HEK293 (cell line): ENCODE results near the gene ANKRD13D.

Experiments used
- CTCF ChIP-seq: fragments of 450-650 bp; formaldehyde crosslinking; IDR thresholded peaks from 2 replicates; pipeline ENCODE4 v1.5.1; 2016; ENCODE audit warnings: missing biosample characterization, missing genetic modification characterization
- ZNF211 ChIP-seq: fragments of 450-650 bp; formaldehyde crosslinking; IDR thresholded peaks from 2 replicates; pipeline ENCODE4 v1.5.1; 2016; ENCODE audit warnings: low read depth, missing biosample characterization, missing genetic modification characterization

- TF ChIP-seq ZNF211 (tag by site-specific recombination) (no peak), CTCF (tag by site-specific recombination) (no peak; the same call in 1 of the 2 replicates)
Measured at GRCh38 chr11:67288452-67289225, 464 bp upstream of the ANKRD13D start.
